NCI-H446 treated with DMSO at 0.1 percent for 48 hours (cell line): ENCODE measurements around the gene C1QTNF12.

Source experiments
- DNase-seq: peaks from one replicate; lab custom pipeline; 2025; lab: John Stamatoyannopoulos, UW

The C1QTNF12 gene

DNA sequence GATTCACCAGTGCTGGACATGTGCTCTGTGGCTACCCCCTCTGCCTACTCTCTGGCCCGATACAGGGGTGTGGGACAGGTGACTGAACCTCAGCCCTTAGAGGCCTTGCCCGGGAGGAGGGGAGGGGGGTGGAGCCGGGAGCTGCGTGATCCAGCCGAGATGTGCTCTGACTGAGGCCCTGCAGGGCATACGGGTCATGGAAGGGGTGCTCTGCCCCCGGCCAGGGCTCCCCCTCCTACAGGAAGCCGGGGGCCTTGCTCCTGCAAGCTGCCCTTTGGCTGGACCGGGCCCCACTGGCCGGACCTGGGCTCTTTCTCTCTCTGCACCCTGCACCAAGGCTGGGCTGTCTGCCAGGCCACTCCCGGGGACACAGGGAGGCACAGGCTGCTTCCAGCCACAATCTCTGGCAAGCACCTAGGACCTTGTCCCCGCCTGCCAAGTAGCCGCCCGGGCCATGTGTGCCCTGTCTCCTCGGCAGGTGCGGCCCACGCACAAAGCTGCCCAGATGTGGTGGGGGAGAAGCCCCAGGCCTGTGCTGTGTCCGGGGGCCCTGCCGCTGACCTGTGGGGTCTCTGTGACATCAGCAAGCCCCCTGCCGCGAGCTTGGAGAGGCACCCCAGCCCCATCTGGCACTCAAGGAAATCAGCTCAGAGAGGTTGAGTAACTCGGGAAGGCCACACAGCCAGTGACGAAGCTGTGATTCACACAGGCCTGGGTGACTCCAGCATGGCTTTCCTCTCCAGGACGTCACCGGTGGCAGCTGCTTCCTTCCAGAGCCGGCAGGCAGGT lies 35.2 kb upstream of the C1QTNF12 start:
- no peak for DNase-seq

DNA sequence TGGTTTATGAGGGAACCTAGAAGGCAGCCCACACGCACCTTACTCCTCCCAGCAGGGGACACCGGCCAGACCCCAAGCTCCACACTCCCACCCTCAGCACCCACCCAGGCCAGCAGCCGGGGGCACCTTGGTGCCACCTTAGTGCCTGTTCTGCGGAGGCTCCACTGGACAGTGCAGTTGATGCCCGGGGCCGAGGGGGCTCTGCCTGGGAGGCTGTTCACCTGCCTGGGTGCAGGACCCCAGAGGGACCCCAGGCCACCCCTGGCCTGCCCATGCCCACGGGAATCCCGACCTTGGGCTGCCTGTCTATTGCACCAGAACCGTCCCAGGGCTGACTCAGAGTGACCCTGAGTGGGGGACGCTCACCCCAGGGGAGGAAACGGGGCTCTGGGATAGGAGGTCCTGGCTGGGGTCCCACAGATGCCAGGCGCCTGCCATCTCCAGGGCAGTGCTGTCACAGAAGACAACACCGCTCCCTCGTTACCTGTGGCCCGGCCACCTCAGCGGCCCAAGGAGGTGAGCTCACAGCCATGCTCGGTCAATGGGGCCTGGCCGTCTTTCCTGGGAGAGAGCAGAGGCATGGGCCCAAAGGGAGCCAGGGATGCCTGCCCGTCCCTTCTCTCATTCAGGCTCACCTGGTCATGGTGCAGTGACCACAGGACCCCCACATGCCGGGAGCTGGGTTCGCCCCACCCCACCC lies 34.4 kb upstream of the C1QTNF12 start:
- DNase-seq, result no peak

DNA sequence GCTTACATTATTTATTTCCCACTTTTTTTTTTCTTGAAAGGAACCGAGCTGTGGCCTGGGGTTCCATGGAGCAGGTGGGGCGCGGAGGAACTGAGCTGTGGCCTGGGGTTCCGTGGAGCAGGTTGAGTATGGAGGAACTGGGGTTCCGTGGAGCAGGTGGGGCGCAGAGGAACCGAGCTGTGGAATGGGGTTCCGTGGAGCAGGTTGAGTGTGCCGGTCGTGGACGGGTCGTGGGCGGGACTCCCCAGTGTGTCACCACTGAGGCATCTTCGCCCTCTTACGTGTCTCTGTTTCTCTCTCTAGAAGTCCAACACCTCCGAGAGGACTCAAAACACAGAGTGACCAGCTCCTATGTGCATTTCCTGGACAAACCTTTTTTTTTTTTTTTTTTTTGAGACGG lies 32.5 kb upstream of the C1QTNF12 start:
- DNase-seq, result no peak

DNA sequence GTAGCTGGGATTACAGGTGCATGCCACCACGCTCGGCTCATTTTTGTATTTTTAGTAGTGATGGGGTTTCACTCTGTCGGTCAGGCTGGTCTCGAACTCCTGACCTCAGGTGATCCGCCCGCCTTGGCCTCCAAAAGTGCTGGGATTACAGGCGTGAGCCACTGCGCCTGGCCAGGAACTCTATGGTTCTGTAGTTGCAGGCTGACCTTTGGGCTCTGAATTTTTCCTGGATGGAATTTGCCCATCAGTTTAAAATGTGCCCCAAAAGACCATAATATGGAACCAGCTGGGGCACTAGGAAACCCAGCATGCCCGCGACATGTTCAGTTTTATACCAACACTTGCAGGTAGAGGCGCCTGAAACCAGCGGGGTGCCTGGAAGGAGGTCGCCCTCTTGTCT lies 32.1 kb upstream of the C1QTNF12 start:
- no peak for DNase-seq

DNA sequence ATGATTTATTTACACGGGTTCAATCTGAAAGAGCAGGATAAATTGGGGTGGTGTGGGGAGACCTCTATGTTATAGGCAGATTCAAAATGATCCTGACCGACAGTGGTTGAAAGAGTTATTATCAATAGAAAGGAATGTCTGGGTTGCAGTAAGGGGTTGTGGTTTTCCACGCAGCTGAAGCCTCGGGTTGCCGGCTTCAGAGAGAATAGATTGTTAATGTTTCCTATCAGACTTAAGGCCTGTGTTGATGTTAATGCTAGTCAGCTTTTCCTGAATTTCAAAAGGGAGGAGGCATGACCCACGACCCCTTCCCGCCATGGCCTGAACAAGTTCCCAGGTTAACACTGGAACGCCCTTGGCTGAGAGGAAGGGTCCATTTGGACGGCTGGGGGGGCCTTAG lies 29.3 kb upstream of the C1QTNF12 start:
- DNase-seq, result no peak

DNA sequence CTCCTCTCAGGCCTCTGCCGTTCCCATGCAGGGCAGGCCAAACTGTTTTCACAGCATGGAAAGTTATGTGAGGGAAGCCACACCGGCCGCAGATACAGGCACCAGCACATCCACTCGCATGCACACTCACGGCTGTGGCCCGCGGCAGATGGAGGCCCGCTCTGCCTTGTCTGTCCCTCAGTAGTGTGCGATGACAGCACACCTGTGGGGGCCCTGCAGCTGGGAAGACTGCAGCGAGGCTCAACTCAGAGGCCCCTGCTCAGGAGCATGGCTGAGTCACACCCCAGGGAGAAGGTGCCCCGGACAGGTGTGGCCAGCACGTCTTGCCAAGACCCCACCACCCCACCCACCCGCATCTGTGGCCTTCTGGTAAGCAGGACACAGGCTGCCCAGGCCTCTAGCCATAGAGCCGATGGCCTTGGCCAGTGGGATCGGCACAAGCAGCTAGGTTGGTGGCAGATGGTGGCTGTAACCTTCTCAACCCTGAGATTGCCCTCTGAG lies 28.5 kb upstream of the C1QTNF12 start:
- DNase-seq, result no peak

DNA sequence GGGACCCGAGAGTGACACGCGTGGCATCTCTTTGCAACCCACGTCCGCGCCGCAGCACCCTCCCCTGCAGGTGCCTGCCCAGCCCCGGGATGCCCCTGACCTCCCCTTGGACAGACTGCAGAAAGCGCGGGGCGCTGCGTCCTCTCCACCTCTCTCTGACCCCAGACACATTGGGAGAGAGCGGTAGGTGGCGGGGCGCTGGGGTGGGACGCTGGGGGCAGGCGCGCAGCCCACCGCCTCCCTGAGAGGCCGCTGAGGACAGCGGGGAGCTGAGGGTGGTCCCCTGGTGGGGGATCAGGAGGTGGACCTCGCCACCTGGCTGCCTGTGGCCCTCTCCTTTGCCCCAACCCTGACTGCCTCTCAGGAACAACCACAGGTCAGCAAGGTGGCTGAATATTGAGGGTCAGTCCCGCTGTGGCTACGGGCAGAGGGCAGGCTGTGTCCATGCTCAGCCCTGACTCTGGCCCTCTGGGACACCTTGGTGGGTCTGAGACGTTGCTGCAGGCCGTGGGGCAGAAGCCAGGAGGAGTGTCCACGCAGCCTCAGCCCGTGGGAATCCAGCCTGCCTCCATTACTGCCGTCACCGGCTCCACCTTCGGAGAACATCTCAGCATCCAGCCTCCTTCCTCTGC lies 27.9 kb upstream of the C1QTNF12 start:
- DNase-seq, result no peak

DNA sequence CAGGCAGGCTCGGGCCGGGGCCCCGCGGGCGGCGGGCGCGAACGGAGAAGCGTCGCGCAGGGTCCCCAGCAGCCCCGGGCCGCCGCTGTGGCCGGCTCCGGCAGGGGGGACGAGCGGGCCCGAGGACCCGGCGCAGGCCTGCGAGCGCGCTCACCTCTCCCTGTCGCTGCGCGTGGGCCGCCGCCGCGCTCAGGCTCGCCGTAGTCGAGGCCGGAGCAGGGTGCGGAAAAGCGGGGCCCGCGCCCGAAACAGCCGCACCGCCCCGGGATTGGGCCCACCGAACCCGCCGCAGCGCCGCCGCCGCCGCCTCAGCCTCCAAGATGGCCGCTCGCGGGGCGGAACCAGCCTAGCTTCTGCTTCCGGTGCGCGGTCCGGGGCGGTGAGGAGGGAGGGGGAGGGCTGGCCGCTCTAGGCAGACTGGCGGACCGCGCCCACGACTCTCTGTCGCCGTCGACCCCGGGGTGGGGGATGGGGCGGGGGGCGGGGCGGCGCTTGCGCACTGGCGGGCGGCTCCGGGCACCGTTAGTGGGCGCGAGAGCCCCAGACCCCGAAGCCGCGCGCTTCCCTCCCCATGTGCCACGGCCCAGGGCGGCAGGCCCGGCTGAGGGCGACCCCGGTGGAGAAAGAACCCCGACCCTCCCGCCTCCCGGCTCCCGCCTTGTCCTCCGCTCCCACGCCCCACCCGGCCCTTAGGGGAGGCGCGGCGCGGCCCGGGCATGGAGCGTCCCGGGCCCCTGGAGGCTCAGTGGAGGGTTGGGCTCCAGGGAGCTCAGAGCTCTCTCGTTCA lies 27.2 kb upstream of the C1QTNF12 start, which contains the start of gene UBE2J2:
Gene UBE2J2, minus strand, starts transcription at position 343 of the 787 bp plus-strand sequence. CDS start 5,862 bp downstream, outside the sequence.
- peak; percentile 82 for DNase-seq

DNA sequence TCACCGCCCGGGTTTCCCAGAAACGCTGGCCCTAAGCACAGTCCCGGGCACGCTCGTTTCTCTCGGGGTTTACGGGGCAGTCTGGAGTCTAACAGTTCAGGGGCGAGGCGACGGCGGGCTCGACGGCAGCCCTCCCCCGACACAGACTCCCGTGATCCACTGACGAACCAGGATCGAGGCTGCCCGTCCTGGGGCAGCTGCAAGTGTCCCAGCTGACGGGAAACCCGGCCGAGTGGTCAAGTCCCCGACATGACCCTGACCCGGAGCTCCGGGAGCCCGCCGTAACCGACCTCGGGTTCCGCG lies 26.6 kb upstream of the C1QTNF12 start:
- no peak for DNase-seq

DNA sequence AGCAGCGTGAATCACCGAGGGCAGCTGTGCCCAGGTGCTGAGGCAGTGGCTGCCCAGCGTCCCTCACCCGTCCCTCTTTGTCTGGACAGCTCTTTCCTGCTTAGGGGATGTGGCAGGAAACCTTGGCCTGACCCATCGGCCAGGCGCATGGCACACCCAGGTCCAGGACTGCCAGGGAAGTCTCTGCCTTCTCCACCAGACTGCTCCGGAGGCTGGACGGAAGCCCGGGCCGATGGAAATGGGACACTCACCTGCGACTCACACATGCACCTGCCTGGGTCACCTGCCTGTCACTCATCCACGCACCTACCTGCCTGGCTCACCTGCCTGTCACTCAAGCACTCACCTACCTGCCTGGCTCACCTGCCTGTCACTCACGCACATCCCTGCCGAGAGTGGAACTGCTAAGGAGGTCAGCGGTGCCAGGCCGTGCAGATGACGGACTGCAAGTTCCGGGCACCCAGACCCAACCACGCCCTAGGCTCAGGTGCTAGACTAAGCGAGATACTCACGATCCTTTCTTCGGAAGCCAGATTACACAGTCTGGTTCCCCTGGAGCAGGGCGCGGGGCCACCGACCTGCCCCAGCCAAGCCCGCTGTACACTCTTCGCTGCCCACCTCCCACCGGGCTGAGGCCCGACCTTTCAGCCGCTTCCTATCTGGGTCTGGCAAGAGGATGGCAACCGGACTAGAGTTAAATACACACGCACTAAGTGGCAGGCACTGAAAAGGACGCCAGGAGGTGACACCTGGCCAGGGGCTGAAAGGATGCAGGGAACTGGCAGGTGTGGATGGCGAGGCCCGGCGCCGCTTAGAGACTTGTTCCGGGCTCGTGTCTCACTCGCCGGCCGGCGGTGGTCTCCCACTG lies 26.1 kb upstream of the C1QTNF12 start:
- no peak for DNase-seq

DNA sequence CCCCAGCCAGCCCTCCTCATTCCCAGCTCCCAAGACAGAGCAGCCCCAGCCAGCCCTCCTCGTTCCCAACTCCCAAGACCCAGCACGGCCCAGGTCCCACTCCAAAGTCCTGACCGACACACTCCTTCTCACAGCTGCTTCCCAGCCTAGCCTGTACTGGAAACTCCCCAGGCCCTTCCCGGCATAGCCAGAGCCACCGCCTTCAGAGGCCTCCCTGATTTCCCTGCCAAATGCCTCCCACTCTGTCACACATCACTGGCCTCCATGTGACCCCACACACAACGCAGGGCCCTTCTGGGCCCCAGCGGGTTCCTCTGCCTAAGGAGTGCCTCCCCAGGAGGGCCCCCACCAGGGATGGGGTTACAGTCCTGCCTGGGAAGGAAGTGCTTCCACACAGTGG lies 24.3 kb upstream of the C1QTNF12 start:
- DNase-seq, result no peak

DNA sequence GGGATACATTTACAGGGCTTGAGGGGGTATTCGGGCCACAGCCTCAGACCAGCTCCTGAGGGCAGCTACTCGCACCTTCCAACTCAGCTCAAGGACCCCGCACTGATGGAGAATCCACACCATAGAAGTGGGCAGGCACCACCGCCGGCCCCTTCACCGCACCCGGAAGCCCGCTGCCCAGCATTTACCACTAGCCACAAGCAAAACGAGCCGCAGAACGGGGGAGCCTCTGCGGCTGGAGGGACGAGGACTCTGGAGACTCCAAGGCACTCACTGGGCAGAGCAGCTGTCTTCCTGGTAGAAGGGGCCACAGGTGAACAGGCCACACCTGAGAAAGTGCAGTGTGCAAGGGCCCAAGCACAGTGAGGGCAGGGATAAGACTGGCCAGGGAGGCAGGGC lies 21.8 kb upstream of the C1QTNF12 start:
- DNase-seq, result no peak

DNA sequence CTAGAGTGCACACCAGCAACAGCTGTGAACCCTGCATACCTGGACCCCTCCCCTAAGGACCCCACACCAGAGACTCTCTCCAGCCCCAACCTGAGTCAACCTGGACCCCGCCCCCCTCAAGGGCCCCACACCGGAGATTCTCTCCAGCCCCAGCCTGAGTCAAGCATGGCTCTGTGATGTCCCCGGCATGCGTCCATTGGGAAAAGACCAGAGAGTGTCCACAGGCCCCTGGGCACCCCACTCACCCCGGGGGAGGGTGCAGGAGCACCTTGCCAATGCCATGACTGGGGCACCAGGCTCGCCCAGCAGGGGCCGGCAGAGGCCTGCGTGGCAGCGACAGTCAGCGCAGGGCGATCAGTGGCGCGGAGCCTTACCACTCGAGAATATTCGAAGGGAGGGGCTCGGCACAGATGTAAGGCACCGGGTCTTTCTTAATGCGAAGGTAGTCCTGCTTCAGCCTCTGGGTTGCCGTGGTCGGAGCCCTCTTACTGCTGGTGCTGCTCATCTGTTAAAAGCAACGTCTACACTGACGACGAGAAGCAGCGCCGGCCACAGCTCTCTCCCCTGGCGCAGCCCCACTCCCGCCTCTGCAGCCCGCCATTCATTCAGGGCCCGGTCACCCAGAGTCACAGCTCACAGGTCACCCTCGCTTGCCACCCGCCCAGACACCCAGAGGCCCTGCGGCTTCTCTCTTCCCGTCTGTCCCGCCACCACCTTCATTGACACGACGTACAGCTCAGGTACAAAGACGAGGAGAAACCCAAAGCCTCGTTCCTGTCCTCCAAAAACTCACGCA lies 21.2 kb upstream of the C1QTNF12 start:
- no peak for DNase-seq

DNA sequence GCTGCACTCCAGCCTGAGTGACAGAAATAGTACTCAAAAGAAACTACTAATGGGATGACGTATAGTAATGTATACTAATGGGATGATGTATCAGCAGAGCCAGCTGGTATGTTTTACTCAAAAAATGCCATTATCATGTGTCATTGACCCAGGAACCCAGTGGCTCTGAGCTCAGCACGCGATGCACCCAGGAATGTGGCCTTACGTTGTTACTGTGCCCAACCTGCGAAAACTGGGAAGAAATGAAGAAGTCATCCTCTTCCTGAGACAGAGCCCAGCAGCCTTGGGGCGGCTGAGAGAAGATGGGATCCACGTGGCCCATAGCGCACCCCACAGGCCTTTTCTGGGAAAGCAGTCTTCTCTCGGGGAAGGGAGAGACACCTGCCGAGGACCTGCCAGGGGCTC lies 18.3 kb upstream of the C1QTNF12 start:
- DNase-seq, result no peak

DNA sequence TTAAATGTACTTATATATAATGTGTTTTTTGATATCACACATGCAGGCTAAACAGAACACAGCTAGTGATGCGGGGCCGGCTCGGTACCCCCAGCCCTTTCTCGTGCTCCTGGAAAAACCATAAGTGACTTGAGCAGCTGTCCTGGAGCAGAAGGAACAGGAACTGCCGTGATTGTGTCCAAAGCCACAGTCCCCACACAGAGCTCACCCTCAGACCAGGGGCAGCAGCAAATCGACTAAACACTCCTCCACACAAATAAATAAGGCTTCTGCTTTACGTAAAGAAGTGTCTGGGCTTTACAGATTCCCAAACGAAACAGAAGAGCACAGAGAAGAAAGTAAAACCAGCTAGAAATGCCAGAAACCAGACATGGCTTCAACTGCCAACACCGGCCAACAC lies 17.5 kb upstream of the C1QTNF12 start:
- no peak for DNase-seq

DNA sequence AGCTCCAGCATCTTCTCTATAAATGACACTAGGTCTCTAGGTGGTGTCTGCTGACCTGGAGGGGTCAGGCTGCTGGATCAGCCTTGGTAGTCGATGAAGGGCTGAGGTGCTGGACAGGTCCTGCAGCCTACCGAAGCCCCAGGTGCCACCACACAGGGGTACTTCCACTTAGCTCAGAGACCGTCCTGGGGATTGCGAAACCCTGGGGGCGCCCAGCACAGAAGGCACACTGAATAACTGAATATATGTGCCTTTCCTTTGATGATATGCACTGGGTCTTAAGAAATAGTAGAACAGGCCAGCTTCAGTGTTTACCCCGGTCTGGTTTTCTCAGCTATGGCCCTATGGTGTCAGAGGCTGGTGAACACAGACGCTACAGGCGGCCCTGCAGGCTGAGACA lies 16.2 kb upstream of the C1QTNF12 start:
- no peak for DNase-seq

DNA sequence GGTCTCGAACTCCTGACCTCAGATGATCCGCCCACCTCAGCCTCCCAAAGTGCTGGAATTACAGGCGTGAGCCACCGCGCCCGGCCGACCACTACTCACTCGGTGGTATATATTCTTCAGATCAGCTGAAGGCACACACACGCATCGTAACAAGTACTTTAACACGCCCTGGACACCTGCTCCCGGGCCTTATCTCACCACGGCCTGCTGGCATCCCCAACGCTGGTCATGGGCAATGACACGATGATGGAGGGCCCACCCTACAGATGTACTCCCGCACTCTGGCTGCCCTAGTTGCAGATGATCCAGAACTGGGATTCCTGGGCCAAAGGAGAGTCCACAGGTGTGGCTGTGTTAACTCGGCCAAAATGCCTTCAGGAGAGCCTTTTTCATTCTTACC lies 15.5 kb upstream of the C1QTNF12 start:
- DNase-seq, result no peak

DNA sequence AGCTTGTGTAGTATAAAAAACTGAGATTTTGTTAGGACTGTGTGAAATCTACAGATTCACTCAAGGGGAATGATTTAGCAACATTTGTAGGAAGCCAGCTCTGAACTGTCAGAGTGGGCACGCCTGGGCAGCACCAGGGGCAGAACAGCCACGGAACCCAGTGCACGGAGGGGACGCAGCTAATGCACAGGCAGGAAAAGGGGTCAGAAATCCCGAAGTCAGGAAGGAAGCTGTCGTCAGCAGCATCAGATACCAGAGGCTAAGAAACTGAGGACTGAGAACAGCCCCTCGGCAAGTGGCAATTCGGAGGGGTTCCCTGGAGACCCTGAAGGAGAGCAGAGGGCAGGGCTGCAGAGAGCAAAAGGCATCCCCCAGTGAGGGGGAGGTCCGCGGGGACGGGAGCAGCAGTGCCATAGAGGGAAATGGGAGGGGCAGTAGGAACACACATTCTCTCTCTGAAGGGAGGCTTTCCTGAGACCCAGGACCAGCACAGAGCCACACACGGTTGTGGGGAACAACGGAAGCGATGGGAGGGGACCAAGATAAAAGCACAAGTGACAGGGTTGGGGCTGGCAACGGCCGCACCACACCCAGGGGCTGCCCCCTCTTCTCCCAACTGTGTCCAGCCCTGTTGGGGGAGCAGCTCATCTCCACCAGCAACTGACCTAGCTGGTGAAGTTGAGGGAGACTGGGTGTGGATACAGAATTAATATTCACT lies 14.5 kb upstream of the C1QTNF12 start:
- no peak for DNase-seq

DNA sequence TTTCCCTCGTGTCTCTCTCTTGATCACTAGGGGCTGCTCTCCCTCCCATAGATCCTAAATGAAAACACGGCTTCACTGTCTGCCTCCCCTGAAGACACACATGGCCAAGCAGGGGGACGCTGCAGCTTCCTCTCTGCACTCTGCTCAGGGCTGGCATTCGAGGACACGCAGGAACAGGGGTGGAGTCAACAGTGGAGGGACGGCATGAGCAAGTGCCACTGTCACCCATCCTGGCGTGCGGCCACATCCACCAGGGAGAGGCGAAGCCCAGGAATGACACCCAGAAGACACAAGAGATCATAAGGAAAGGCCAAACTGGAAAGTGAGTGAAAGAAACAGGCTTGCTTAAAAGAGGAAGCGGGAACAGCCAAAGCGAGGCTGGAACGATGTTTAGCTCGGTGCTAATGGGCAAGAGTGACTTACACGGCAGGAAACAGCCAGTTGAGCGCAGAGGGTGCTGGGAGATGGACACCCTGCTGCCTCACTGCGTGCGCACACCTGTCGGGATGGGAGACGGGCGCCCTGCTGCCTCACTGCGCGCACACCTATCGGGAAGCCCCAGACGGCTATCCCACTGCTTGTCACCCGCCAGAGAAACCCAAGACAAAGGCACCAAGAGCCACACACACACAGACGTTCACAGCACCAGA lies 13.6 kb upstream of the C1QTNF12 start:
- DNase-seq, result no peak
